Activated naive CD4-positive, alpha-beta T cell (primary cell): ENCODE results near the gene DDI2.
A peak's percentile ranks its signal among the peaks of the same experiment; 100 is the strongest.
"Not testable (repeated sequence)": the region's sequence is repeated elsewhere in the genome, so short reads cannot be mapped to it uniquely, and the experiment has no call there.

Source experiments
- DNase-seq, 4 experiments: peaks; one replicate each; lab custom pipeline; 2025; lab: John Stamatoyannopoulos, UW

The DDI2 gene

DNA sequence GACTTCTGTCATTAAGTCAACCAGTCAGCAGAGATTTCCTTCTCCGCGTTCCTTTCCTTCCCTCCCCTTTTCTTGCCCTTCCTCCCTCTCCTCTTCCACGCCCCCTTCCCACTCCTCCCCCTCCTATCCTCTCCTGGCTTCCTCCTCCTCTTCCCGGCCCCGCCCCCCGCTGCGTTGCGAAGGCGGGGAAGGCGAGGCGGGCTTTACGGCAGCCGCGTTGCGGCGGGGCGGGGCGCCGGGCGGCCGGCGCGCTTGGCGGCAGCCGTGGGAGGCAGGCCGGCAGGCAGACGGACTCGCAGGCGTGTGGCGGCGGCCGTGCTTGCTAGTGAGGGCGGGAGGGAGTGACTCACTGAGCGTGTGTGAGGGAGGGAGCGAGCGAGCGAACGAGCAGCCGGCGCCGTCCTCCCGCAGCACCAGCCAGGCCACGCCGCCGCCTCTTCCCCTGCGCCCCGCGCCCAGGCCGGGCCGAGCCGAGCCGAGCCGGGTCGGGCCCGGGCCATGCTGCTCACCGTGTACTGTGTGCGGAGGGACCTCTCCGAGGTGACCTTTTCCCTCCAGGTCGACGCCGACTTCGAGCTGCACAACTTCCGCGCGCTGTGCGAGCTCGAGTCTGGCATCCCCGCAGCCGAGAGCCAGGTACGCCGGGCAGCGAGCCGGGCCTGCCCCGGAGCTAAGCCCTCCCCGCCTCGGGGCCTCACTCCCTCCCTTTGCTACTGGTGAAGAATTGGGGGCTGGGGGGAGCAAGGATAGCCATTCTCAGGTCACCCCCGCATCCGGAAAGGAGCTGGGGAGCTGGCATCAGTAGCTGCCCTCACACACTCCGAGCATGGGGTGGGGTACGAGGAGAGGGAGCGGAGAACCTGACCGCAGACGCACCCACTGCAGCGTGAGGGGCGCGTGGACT lies at the start of gene DDI2:
TSS of gene DDI2 (plus strand) at position 286 of the 904 bp plus-strand sequence. CDS start at position 499, 213 bp downstream.
- peak; percentile 77 to 90 (median 80) for DNase-seq

DNA sequence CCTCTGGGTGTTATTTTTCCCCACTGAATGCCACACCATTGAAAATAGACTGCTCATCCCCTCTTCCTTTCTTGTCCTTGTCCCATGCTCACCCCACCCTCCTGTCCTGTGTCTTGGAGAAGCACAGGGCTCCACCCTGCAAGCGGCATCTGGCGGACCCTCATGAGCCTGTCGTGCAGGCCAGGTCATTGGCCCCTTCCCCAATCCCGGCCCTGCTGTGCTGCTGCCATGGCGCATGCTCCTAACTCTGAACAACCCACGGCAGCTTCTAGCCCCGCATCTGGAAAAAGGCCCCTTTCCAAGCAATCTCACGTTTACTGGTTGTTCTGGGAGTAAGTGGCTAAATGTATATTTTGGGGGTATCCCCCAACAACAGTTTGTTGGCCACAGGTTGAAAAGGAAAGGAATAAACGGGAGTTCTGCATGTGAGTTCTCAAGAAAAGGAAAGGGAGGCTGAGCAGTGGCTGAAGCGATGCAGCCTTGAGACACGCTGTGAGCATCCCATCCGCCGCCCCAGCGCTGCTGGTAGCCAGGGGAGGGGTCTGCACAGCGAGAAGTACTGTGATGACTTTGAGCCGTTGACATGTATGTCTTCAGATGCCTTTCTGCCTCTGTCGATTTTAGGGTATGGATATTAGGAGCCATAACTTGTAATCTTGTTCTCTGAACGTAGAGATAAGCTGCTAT lies 48.7 kb upstream of the DDI2 start:
- DNase-seq: no peak

DNA sequence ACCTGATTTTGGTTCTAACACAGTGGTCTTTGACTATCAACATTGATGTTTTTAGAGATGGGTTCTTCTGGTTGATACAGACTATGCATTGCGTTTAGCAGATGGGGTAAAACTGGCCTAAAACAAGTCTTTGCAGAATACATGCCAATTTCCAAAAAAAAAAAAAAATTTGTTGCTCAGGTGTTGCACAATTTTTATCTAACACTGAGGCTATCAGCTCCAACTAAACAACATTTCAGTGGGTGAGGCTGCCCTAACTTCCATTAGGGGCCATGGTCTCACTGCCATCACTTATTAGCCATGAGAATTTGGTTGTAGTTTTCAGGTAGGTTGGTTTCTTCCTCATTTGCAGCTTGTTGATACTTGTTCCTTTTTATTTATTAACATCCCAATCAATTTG lies 46.4 kb upstream of the DDI2 start:
- DNase-seq: no peak

DNA sequence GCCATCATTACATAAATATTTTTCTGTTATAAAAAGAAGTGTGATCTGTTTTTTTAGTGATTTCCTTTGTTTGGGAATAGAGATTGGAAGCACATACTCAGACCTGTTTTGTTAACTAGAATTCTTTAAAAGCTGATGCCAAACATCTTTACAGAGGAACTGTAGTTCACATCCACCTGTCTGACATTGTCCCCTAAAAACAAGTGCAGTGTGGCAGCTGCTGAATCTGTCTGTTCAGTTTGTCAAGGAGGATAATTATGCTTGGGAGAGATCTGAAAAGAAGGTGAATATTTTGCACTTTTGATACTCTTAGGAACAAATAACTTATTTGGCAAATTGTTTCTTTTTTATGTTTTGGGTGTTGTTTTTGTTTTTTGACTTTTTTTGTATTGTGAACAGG lies 46.0 kb upstream of the DDI2 start:
- DNase-seq: no peak

DNA sequence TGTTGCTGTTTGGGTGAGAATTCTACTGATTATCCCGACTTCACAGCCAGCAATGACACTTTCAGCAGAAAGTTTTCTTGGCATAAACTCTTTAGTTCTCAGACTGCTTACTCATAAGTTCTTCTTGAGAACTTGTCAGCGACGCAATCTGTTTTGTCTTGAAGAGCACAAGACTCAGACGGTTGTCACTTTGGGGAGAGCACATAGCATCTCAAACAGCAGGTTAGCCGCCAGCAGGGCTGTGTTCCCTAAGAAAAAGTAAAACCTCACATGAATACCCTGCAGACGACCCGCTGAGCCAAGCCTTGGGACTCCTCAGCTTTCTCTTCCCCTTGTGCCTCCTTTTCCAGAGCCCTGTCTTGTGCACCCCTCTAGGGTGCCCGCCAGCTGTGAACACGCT lies 43.8 kb upstream of the DDI2 start:
- DNase-seq: no peak

DNA sequence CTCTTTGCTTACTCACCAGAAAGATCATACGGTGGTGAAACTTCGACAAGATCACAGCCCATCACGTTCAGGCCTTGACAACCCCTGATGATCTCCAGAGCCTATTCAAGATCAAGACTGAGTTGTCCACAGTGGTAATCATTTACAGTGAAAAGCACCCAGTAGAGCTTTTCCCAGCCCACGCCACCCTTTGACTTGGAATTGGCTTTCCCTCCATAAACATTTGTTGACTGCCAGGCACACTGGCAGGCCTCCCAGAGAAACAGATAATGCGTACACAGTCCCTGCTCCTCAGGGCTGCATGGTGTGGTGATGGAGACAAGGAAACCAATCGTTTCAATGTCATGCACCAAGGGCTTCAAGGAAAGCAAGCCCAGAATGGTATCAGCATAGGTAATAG lies 42.5 kb upstream of the DDI2 start:
- DNase-seq: no peak

- no peak for DNase-seq
These were observed 41.6 kb upstream of the DDI2 start for GRCh38 chr1:15575549-15576150.

DNA sequence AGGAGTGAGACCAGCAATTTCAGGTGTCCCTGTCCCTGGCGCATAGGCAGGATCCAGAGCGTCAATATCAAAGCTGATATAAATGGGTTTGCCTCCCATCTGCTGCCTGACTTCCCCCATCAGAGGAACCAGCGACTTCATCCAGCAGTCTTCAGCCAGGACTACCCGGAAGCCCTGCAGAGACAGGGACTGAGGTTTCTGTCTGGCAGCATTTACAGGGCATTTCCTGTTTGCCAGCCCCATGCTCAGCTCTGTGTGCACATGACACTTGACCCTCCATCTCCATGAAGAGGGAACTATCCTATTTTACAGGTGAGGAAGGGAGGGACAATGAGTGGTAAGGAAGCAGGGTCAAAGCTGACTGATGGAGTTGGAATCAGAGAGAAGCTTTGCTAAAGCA lies 39.6 kb upstream of the DDI2 start:
- DNase-seq: no peak

DNA sequence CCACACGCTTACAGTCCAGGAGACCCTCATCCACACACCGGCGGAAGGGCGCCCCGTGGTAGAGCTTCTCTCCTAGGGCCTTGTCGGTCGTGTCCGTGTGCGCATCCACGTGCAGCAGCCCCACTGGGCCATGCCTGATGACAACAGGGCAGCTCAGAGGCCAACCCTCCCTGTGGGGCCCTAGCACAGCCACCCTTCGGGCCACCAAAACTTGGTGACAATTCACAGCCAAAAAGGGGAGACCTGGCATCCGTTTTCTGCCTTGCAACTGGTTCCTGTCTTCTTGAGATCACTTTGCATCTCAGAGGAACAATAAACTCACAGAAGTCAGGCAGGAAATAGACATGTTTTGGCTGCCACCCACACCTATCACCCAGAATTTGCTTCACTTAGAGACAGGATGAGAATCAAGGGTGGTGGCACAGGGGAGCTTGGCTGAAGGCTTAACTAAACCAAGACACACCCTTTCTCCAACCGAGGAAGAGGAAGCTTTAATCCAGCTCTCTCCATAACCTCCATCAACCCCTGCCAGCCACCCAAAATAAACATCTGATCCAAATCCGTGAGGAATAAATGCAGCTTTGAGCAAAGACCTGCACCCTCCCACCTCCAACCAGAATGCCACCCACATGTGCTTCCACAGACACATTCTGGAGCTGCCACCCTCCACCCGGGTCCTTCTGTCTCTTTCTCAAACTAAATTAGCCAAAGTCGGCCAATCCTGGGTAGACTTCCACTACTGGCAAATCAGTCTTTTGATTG lies 38.2 kb upstream of the DDI2 start:
- DNase-seq: peak in 2 of 4 experiments; percentile 39

GRCh38 chr1:15579683-15580047 lies 37.6 kb upstream of the DDI2 start:
- DNase-seq: no peak

GRCh38 chr1:15583016-15583706 lies 34.1 kb upstream of the DDI2 start:
- DNase-seq: no peak

DNA sequence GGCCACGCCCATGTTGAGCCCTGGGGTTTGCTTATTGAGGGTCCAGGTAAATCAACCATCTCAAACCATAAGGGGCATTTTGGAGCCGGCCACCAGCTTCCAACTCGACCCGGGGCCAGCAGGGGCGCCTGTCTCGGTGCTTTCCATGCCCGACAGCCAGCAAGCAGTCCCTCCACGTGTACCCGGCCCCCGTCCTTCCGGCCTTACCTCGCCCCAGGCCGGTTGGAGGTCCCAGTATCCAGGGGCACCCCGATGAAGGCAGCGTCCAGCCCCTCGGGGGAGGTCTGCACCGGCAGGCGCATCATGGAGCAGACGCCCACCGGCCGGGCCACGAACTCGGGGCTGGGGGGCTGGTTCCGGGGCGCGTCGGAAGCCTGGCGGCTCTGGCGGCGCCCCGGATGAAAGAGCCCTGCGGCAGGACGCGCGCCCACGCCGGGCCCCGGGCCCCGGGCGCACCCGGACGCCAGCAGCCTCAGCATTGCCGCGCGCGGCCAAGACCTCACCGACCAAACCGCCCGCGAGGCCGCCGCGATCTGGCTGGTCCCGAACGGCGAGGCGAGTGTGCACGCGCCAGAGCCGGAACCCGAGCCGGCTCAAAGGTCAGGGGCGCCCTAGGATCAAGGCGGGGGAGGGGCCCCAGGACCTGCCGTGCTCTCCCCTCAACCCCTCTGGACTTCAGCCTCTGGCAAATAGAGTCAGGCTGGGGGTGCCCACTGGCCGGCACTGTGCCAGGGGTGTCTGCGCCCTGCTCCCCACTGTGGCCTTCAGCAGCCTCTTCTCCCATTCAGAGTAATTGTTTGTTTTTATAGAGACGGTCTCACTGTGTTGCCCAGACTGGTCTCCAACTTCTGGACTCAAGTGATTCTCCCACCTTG lies 32.5 kb upstream of the DDI2 start, which contains the start of gene AGMAT:
TSS of gene AGMAT (minus strand) at position 563 of the 875 bp plus-strand sequence. CDS start at position 479, 84 bp downstream.
- DNase-seq: peak; percentile 17 to 61 (median 32)

DNA sequence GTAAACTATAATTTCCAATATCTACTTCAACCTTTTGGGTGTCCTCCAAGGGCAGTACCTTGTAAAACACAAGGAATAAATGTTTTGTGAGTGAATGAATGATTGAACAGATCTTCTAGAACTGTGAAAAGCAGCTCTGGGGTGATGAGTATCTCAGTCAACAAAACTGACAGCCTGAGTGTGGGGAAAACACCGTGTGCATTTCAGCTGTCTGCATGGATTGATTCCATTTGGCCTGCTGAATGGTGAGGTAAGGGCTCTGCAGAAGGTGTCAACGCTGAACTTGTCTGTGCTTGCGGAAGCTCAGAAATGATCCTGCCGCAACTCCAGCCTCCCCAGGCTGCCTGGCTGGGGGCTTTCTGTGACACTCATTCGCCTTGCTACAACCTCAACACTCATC lies 25.0 kb upstream of the DDI2 start:
- DNase-seq: no peak

DNA sequence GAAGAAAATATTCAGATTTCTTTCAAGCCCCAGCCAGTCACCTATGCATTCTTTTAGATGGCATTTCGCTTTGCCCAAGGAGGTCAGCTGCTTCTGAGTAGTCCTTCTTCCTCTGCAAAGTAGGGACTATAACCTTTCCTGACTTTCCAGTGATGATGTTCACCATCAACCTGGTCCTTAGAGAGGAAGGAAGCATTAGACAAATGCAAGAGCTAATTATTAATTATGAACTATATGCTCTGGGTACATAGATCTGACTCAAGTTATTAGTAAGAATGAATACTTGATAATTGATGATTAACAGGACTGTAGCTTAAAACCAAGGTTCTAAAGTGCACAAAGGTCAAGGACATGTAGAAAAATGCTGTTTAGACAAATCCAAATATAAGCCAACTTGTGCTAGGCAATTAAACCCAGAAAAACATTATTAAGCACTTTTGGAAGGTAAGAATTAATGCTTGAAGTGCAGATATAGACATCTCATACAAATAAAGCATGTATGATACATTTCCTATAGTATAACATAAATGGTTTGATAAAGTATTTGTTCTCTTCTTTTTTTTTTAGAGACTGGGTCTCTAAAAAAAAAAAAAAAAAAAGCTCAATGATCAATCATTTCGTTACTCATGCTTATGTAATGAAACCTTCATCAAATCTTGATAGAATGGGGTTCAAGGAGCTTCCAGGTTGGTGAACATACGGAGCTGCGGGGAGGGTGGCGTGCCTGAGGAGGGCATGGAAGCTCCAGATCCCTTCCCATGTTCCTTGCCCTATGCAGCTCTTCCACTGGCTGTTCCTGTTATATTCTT lies 21.2 kb upstream of the DDI2 start:
- DNase-seq: no peak

DNA sequence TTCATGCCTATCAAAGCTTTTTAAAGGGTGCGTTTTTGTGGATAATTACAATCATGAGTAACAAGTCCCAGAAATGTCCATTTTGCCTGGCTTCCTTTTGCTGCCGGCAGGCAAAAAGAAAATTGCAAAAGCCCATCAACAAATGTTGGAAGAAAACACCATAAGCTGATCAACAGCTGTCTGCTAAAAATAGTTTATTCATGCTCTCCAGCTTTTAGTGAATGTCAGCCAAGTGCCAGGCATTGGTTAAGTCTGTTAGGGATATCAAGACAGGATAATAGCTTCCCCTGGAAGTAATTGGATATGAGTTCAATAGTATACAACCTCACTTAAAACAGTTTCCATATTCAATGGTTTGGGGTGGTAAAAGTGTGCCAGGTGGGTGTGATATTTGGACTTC lies 18.8 kb upstream of the DDI2 start:
- DNase-seq: no peak

GRCh38 chr1:15603050-15603965 lies 13.9 kb upstream of the DDI2 start:
- DNase-seq: peak; percentile 65 to 88 (median 74)

- DNase-seq: not testable (repeated sequence)
These were observed 13.3 kb upstream of the DDI2 start for GRCh38 chr1:15603966-15604282.

- not testable (repeated sequence) for DNase-seq
These were observed 12.9 kb upstream of the DDI2 start for GRCh38 chr1:15604400-15604799.
